Measurements from ENCODE around the gene SS18L1. TPM values are rescaled to one million over a fixed set of nuclear protein-coding genes. Genes with fewer than 3 reads are reported as not detected.

SS18L1 gene
- total and polyA plus RNA-seq, 10 of the 15 experiments (the other 5 are each of a cell fraction or from before 2014, with no cell fraction given): 1.8 to 20.0 (median 6.6) TPM

- in situ Hi-C loops (cut with MboI): no loop called here
- CTCF ChIA-PET: no interaction called here
- no peak overlapping the region for H3K4me2 ChIP-seq (ENCODE audit: control insufficient read depth, insufficient read depth)
- H3K36me3 ChIP-seq (ENCODE audit: control insufficient read depth in 2 of 2, insufficient read depth in 2 of 2, low read length in 1 of 2): peaks cover 4 to 21% of the 10 kb centered on the region in 2 experiments; a peak in 3 of 4 replicates
- no peak overlapping the region for H3K9ac ChIP-seq (ENCODE audit: control insufficient read depth, insufficient read depth, low read length)
- BruUV-seq (replicated peaks): no TSS peak
- ATAC-seq (no peak), DNase-seq (ENCODE audit: low read depth, low spot score) (no peak), FAIRE-seq (no peak)
- no peaks in the 10 kb centered on the region for H3K27me3 ChIP-seq (replicated peaks in 1 of 2; ENCODE audit: control insufficient read depth in 2 of 2, insufficient read depth in 2 of 2, low read length in 1 of 2)
- H3K4me3 ChIP-seq: no peak overlapping the region
- no peak overlapping the region for H3K27ac ChIP-seq (ENCODE audit: control insufficient read depth, insufficient read depth)
- no peak for TF ChIP-seq SP1 (IDR thresholded peaks at IDR 0.05; ENCODE audit: low read depth, low read length)
- no peak for TF ChIP-seq CREM (IDR thresholded peaks at IDR 0.05; ENCODE audit: low read depth)
- TF ChIP-seq ZBTB11 (CRISPR knock-in tag; IDR thresholded peaks at IDR 0.05): no peak
- TF ChIP-seq ZNF217 (IDR thresholded peaks at IDR 0.05): no peak
- no peak for TF ChIP-seq JUNB (IDR thresholded peaks at IDR 0.05)
- no peak for TF ChIP-seq ETV6 (conservative IDR thresholded peaks at IDR 0.05 in 1 of 2, IDR thresholded peaks at IDR 0.05 in 1 of 2; ENCODE audit: borderline replicate concordance in 1 of 2, low read depth in 1 of 2)
- no peak for TF ChIP-seq SPI1 (IDR thresholded peaks at IDR 0.05; ENCODE audit: borderline replicate concordance, insufficient read depth, low read depth, low read length)
- no peak for TF ChIP-seq YBX1 (IDR thresholded peaks at IDR 0.05)
- TF ChIP-seq SREBF1 (IDR thresholded peaks at IDR 0.05; ENCODE audit: low read length): no peak
- no peaks in the 10 kb centered on the region for H3K9me3 ChIP-seq (replicated peaks; ENCODE audit: control insufficient read depth, insufficient read depth, low read length)
- SMC1A ChIA-PET (ENCODE audit: uncharacterized antibody, unreplicated experiment): no interaction called here
- RAD21 ChIA-PET (ENCODE audit: unreplicated experiment): no interaction called here
- 95% methylated on average over 20 of the region's 23 CpGs for WGBS (ENCODE audit: insufficient coverage, insufficient replicate concordance, low lambda C conversion rate, missing lambda C conversion rate)
- intact Hi-C loops (cut with micrococcal nuclease; ENCODE audit: unreplicated experiment): no loop called here
- no peaks in the 10 kb centered on the region for H3K79me2 ChIP-seq (ENCODE audit: control insufficient read depth, insufficient read depth, low read length)
- no peak overlapping the region for H2AFZ ChIP-seq (ENCODE audit: control insufficient read depth, low read depth, low read length)
- H3K4me1 ChIP-seq (ENCODE audit: control insufficient read depth, insufficient read depth, low read length): no peaks in the 10 kb centered on the region
- H4K20me1 ChIP-seq (ENCODE audit: control insufficient read depth, insufficient read depth): no peaks in the 10 kb centered on the region
- POLR2A ChIA-PET: no interaction called here
These were observed 25.4 kb downstream of the SS18L1 start for GRCh38 chr20:62168890-62169435.
